ENCODE measurements around the gene OPRM1.

The OPRM1 gene

DNA sequence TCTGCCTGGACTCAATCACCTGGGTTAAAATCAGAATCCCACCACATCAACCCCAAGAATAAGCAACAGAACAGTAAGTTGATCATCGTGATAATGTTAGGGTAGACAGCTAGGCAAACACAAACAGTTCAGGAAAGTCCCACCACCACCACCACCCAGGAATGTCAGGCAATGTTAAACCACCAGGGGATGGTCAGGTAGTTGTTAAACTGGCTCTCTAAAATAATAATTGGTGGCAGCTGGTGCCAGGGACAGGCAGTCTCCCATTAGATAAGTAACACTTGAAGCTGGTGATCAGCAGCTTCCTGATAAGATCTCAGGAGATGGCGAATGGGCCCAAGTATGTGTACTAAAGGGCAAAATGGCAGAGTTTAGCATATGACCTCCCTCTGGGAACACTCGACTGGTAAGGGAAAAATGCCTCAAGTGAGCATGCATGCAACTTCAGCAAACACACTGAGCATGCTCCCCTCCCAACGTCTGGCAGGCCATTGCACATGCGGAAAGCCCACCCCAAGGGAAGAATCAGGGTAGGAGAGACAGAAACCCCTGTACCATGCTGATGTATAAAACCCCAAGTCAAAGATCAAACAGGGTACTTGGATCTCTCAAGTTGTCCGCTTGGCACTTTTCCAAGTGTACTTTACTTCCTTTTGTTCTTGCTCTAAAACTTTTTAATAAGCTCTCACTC, 250.9 kb downstream of the OPRM1 start:
- H3K27ac ChIP-seq (ENCODE audit: low read depth, low read length) = no peak overlapping the region
- no peaks in the 10 kb centered on the region for H3K36me3 ChIP-seq (ENCODE audit: insufficient read depth, low read length)
- 0 out of 2 replicates have a peak, but pooled peaks cover 3% of the 10 kb centered on the region for H3K9me3 ChIP-seq (ENCODE audit: insufficient read depth, low read depth, low read length)
- H3K4me1 ChIP-seq (ENCODE audit: insufficient read depth, low read length) = no peaks in the 10 kb centered on the region
- no peak overlapping the region for H3K9ac ChIP-seq (ENCODE audit: low read depth, low read length)
- H3K4me3 ChIP-seq (ENCODE audit: low read length) = no peak overlapping the region
- whole genome bisulfite sequencing = 91% methylated on average over 5 of the region's 6 CpGs
- H3K27me3 ChIP-seq (ENCODE audit: insufficient read depth, low read length) = no peaks in the 10 kb centered on the region

DNA sequence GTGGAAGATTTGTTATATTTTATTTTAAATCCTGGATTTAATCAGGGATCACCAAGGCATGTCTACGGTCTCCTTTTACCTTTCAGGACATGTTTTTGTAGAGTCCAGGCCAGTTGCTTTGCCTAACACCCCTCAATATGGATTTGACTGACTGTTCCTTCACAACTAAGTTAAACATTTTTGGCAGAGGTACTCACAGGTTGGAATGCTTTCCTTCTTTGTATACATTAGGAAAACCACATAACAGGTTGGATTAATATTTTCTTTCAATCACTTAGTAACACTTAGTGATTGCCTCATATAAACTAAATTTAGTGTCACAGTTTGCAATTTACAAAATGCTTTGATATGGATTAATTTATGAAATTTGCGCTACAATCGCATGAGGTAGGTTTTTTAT, 253.0 kb downstream of the OPRM1 start:
- Histone ChIP-seq H3K36me3 (ENCODE audit: insufficient read depth, low read length) (no peaks in the 10 kb centered on the region), H3K9me3 (ENCODE audit: insufficient read depth, low read depth, low read length) (0 out of 2 replicates have a peak, but pooled peaks cover 3% of the 10 kb centered on the region), H3K9ac (ENCODE audit: low read depth, low read length) (no peak overlapping the region), H3K4me1 (ENCODE audit: insufficient read depth, low read length) (no peaks in the 10 kb centered on the region), H3K27ac (ENCODE audit: low read depth, low read length) (no peak overlapping the region), H3K4me3 (ENCODE audit: low read length) (no peak overlapping the region), H3K27me3 (ENCODE audit: insufficient read depth, low read length) (no peaks in the 10 kb centered on the region)
- 47% methylated on average over 1 of the region's 3 CpGs for WGBS

DNA sequence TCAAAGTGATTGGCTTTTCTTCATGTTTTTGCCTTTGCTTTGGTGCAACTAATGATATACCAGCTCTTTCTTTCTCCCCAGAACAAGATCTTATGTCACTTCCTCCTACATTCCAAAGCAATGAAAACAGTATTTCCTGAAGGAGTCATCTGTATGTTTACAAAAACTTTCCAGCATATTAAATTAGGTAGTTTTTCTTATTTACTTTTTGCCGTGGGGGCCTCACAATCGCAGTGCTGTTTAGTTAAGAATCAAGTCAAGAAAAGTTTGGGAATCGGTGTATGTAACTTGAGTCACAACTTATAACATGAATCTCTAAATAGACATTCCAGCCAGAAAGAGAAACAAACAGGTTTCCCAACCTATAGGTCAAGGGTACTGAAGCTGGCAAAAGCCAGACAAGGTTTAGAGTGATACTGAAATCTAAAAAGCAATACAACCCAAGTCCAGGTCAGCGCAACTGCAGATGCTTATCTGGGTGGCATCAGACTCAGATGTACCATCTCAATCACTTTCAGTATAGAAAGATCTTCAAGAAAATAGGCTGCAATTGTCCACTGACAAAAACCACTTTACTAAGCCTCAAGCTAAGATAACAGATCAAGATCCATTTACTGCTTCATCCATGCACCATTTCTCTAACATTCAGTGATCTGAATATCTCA, 253.9 kb downstream of the OPRM1 start:
- H3K27me3 ChIP-seq (ENCODE audit: insufficient read depth, low read length) = no peaks in the 10 kb centered on the region
- H3K9ac ChIP-seq (ENCODE audit: low read depth, low read length) = no peak overlapping the region
- no peaks in the 10 kb centered on the region for H3K36me3 ChIP-seq (ENCODE audit: insufficient read depth, low read length)
- over 99% methylated on average over 4 of the region's 4 CpGs for WGBS
- H3K4me1 ChIP-seq (ENCODE audit: insufficient read depth, low read length) = no peaks in the 10 kb centered on the region
- no peak overlapping the region for H3K27ac ChIP-seq (ENCODE audit: low read depth, low read length)
- no peak overlapping the region for H3K4me3 ChIP-seq (ENCODE audit: low read length)
- 0 out of 2 replicates have a peak, but pooled peaks cover 3% of the 10 kb centered on the region for H3K9me3 ChIP-seq (ENCODE audit: insufficient read depth, low read depth, low read length)

DNA sequence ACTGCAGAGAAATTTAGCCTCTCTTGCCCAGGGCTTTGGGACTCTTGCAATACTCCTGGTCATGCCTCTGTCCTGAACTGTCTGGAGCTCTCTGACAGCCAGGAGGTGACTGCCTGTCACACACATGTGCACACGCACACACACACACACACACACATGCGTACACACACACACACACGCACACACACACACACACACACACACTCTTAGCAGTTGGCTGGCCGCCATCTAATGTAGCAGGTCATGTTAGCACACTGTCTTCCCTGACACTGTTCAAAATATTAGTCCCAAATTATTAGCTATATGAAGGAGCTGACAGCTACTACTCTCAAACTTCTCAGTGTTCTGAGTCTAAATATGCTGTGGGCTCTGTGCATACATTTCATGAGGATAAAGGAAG, 256.7 kb downstream of the OPRM1 start:
- no peak overlapping the region for H3K9ac ChIP-seq (ENCODE audit: low read depth, low read length)
- no peaks in the 10 kb centered on the region for H3K9me3 ChIP-seq (ENCODE audit: insufficient read depth, low read depth, low read length)
- H3K36me3 ChIP-seq (ENCODE audit: insufficient read depth, low read length) = no peaks in the 10 kb centered on the region
- H3K27me3 ChIP-seq (ENCODE audit: insufficient read depth, low read length) = no peaks in the 10 kb centered on the region
- no peak overlapping the region for H3K4me3 ChIP-seq (ENCODE audit: low read length)
- no peaks in the 10 kb centered on the region for H3K4me1 ChIP-seq (ENCODE audit: insufficient read depth, low read length)
- H3K27ac ChIP-seq (ENCODE audit: low read depth, low read length) = no peak overlapping the region
- WGBS = 67% methylated on average over 4 of the region's 4 CpGs

Data from HUES64 (cell line).